Panc1 (cell line): ENCODE data around the gene SYNM.

Source experiments
- CTCF ChIP-seq: fragments of 450-650 bp; IDR thresholded peaks from 2 replicates; pipeline ENCODE4 v1.5.1; 2017; ENCODE audit warnings: mild to moderate bottlenecking
- POLR2AphosphoS5 ChIP-seq: IDR thresholded peaks from 2 replicates; pipeline ENCODE4 v1.6.1; 2012; ENCODE audit warnings: mild to moderate bottlenecking, low read depth, low read length, moderate library complexity
- REST ChIP-seq, 2 experiments: IDR thresholded peaks; 2 replicates each; pipeline ENCODE4 v1.6.1; 2011 to 2012; ENCODE audit warnings: low read depth in 2 of 2, control low read depth in 1 of 2, low read length in 1 of 2, mild to moderate bottlenecking in 1 of 2, moderate library complexity in 1 of 2; ENCODE audit not compliant: insufficient read depth in 1 of 2

- TF ChIP-seq CTCF = no peak
- no peak for TF ChIP-seq REST (IDR thresholded peaks at IDR 0.05; ENCODE audit: insufficient read depth in 1 of 2, low read depth in 2 of 2, low read length in 1 of 2)
- no peak for TF ChIP-seq POLR2AphosphoS5
These were observed 52.6 kb downstream of the SYNM start for GRCh38 chr15:99157456-99157855.
